GM12878 (cell line): ENCODE data around the gene KLHL26. TPM values are rescaled to one million over a fixed set of nuclear protein-coding genes. Genes with fewer than 3 reads are reported as not detected.

Experiments used
- ATAC-seq: fragments of 200-7000 bp; cut with Tn5 transposase; 3 replicates; pipeline ENCODE4 v1.9.1; 2020; ENCODE audit warnings: mild to moderate bottlenecking, moderate library complexity
- BruUV-seq: library from RNA; stranded (reverse); fragments of 400-500 nt; replicated peaks from 2 replicates; lab custom pipeline; 2021; lab: Mats Ljungman, UMichigan
- CTCF ChIA-PET: fragments of 300-600 bp; sonication (Branson Sonifier 250); formaldehyde crosslinking; extraction: SDS; loops from one replicate; lab custom pipeline; 2021; ENCODE audit warnings: inconsistent platforms; lab: Yijun Ruan, JAX
- POLR2A ChIA-PET: fragments of 350-600 bp; formaldehyde crosslinking; extraction: SDS; loops from one replicate; lab custom pipeline; 2021; ENCODE audit warnings: inconsistent platforms; lab: Charles Lee
- RAD21 ChIA-PET: fragments of 300-600 bp; sonication (Branson Sonifier 250); formaldehyde crosslinking; loops from one replicate; lab custom pipeline; 2023; ENCODE audit warnings: antibody characterized with exemption; ENCODE audit not compliant: unreplicated experiment; lab: Charles Lee
- SMC1A ChIA-PET: fragments of 300-600 bp; sonication (Branson Sonifier 250); formaldehyde crosslinking; loops from one replicate; lab custom pipeline; 2023; ENCODE audit not compliant: unreplicated experiment, uncharacterized antibody; lab: Charles Lee
- DNase-seq: peaks from one replicate; pipeline ENCODE4 v3.0.0-alpha.2; 2011; ENCODE audit warnings: low read depth, low spot score
- FAIRE-seq: peaks from 3 replicates; lab custom pipeline; 2011; peaks lifted over from hg19 to GRCh38; lab: Jason Lieb, UNC
- H2AFZ ChIP-seq: 2 replicates; pipeline ENCODE4 v1.6.0; 2011; ENCODE audit warnings: low read depth, low read length, control low read depth; ENCODE audit not compliant: control insufficient read depth
- H3K27ac ChIP-seq: 2 replicates; pipeline ENCODE4 v1.5.1; 2011; ENCODE audit warnings: control low read depth; ENCODE audit not compliant: control insufficient read depth, insufficient read depth
- H3K27me3 ChIP-seq, 2 experiments: replicated peaks in 1 of 2; 2 replicates each; pipeline versions ENCODE4 v1.6.0 to v1.6.1; 2011; ENCODE audit warnings: low read length in 1 of 2; ENCODE audit not compliant: control insufficient read depth in 2 of 2, insufficient read depth in 2 of 2
- H3K36me3 ChIP-seq, 2 experiments: 2 replicates each; pipeline ENCODE4 v1.5.1; 2011; ENCODE audit warnings: low read length in 1 of 2; ENCODE audit not compliant: control insufficient read depth in 2 of 2, insufficient read depth in 2 of 2
- H3K4me1 ChIP-seq: 2 replicates; pipeline ENCODE4 v1.6.1; 2011; ENCODE audit warnings: mild to moderate bottlenecking, low read length, moderate library complexity, mixed read lengths; ENCODE audit not compliant: control insufficient read depth, insufficient read depth
- H3K4me2 ChIP-seq: 2 replicates; pipeline ENCODE4 v1.6.0; 2011; ENCODE audit warnings: control low read depth; ENCODE audit not compliant: control insufficient read depth, insufficient read depth
- H3K4me3 ChIP-seq: fragments of 200-600 bp; sonication (generic); 2 replicates; pipeline ENCODE4 v1.5.1; 2016
- H3K79me2 ChIP-seq: 2 replicates; pipeline ENCODE4 v1.6.0; 2011; ENCODE audit warnings: low read length; ENCODE audit not compliant: control insufficient read depth, insufficient read depth
- H3K9ac ChIP-seq: 2 replicates; pipeline ENCODE4 v1.8.0; 2011; ENCODE audit warnings: low read length, control low read depth, mixed read lengths; ENCODE audit not compliant: control insufficient read depth, insufficient read depth
- H3K9me3 ChIP-seq: replicated peaks from 3 replicates; pipeline ENCODE4 v1.5.1; 2011; ENCODE audit warnings: mild to moderate bottlenecking, low read length; ENCODE audit not compliant: control insufficient read depth, insufficient read depth
- H4K20me1 ChIP-seq: 2 replicates; pipeline ENCODE4 v1.6.0; 2011; ENCODE audit not compliant: control insufficient read depth, insufficient read depth
- CREB1 ChIP-seq: IDR thresholded peaks from 2 replicates; pipeline ENCODE4 v1.6.1; 2012; ENCODE audit warnings: low read depth, mild to moderate bottlenecking, inconsistent platforms
- ESRRA ChIP-seq: IDR thresholded peaks from 2 replicates; pipeline ENCODE4 v1.6.1; 2012; ENCODE audit warnings: mild to moderate bottlenecking, low read length, improper control_type of control experiment
- MEF2A ChIP-seq: IDR thresholded peaks from 2 replicates; pipeline ENCODE4 v1.6.1; 2011; ENCODE audit warnings: low read depth, mild to moderate bottlenecking, low read length, moderate library complexity; ENCODE audit not compliant: insufficient read depth
- RAD21 ChIP-seq: IDR thresholded peaks from 2 replicates; pipeline ENCODE4 v1.6.1; 2011; ENCODE audit warnings: mild to moderate bottlenecking, low read depth, low read length, moderate library complexity; ENCODE audit not compliant: insufficient read depth
- SMC3 ChIP-seq: IDR thresholded peaks from 2 replicates; pipeline ENCODE4 v1.6.1; 2011; ENCODE audit warnings: low read length, improper control_type of control experiment, borderline replicate concordance
- TARDBP ChIP-seq: IDR thresholded peaks from 2 replicates; pipeline ENCODE4 v1.6.1; 2016; ENCODE audit warnings: borderline replicate concordance
- ZBED1 ChIP-seq: IDR thresholded peaks from 2 replicates; pipeline ENCODE4 v1.6.1; 2016; ENCODE audit warnings: borderline replicate concordance
- WGBS: methylation state at CpG from one replicate; pipeline ENCODE4 v1.1.6; 2016; ENCODE audit warnings: low lambda C conversion rate; ENCODE audit not compliant: insufficient replicate concordance, insufficient coverage; ENCODE audit errors: missing lambda C conversion rate; 5-methylcytosine and 5-hydroxymethylcytosine counted together
- in situ Hi-C: fragments of 300-500 bp; cut with MboI; formaldehyde crosslinking; loops from 9 replicates; pipeline ENCODE4 v1.14.3; 2018; ENCODE audit warnings: mixed read lengths
- intact Hi-C: fragments of 100-400 bp; cut with micrococcal nuclease; formaldehyde crosslinking; loops from one replicate; pipeline ENCODE4 v1.14.2; 2022; ENCODE audit not compliant: unreplicated experiment
- polyA plus RNA-seq, 11 experiments: library from polyadenylated mRNA; depleted of rRNA in 4 of 11; unstranded in 6 of 11; stranded (reverse) in 5 of 11; fragments of >200 nt; fragmentation: Nextera tagmentation in 4 of 11; fragmentation: Illumina TruSeq in 1 of 11; extraction: Ambion mirVana in 4 of 11; extraction: Trizol in 1 of 11; gene quantifications; 1 replicate in 1 of 11; 2 replicates in 10 of 11; pipeline versions ENCODE4 v1.2.1 to v1.2.3, GENCODE V29; 2011 to 2016; ENCODE audit warnings: inconsistent platforms in 2 of 11, missing spikeins in 2 of 11, low read depth in 1 of 11
- total RNA-seq, 4 experiments: library from RNA; depleted of rRNA in 3 of 4; stranded (reverse); fragments of >200 nt in 3 of 4; fragmentation: Illumina TruSeq in 1 of 4; extraction: Trizol in 1 of 4; gene quantifications; 2 replicates each; pipeline versions ENCODE4 v1.2.1 to v1.2.3, GENCODE V29; 2013 to 2021
- TF ChIP-seq, protein P1 (sequence below): fragments of 450-650 bp; IDR thresholded peaks from 2 replicates; pipeline ENCODE4 v1.6.1; 2017; ENCODE audit warnings: mild to moderate bottlenecking, low read depth, inconsistent platforms; ENCODE audit not compliant: poor library complexity, severe bottlenecking
- TF ChIP-seq, protein P2 (sequence below), 3 experiments: IDR thresholded peaks in 2 of 3; conservative IDR thresholded peaks in 1 of 3; 2 replicates each; pipeline ENCODE4 v1.5.1; 2011; ENCODE audit warnings: low read depth in 3 of 3, low read length in 3 of 3, mild to moderate bottlenecking in 3 of 3, control low read depth in 2 of 3, moderate library complexity in 2 of 3, inconsistent platforms in 1 of 3, mixed read lengths in 1 of 3; ENCODE audit not compliant: control insufficient read depth in 2 of 3, insufficient read depth in 1 of 3; ENCODE audit errors: extremely low read depth in 1 of 3

KLHL26 gene
- total and polyA plus RNA-seq, 10 of the 15 experiments (the other 5 are each of a cell fraction or from before 2014, with no cell fraction given) = 0.18 to 14.6 (median 2.9) TPM

DNA sequence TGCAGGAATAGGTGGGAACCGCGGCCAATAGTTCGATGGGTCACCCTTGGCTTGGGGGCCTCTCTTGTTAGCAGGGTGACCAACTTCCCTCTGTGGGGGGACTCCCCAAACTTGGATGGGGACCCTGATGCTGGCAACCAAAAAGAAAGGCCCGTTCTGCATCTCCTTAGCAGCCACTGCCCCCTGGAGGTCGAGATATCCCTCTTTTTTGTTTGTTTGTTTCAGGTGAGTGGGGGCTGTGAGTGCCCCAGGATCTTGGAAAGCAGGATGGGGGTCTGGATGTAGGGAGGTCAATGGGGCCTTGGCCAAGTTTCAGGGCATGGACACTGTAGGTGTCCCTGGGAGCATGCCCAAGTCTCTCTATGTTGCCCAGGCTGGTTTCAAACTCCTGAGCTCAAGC is 39.0 kb downstream of the KLHL26 start:
- Histone ChIP-seq H3K4me3 (no peak overlapping the region), H3K27ac (no peak overlapping the region), H3K9ac (no peak overlapping the region), H3K4me2 (no peak overlapping the region), H3K27me3 (no peaks in the 10 kb centered on the region), H3K9me3 (no peaks in the 10 kb centered on the region), H2AFZ (no peak overlapping the region), H4K20me1 (no peaks in the 10 kb centered on the region), H3K4me1 (no peaks in the 10 kb centered on the region; the same call in 1 of the 2 replicates), H3K36me3 (no peaks in the 10 kb centered on the region), H3K79me2 (no peaks in the 10 kb centered on the region)
- WGBS = 30% methylated on average over 5 of the region's 5 CpGs
- ATAC-seq = peak; percentile 49
- intact Hi-C loops = loop anchor here (1.0 to 2.0 kb wide), 2 partner anchors 81 to 224 kb away; no protein-coding TSS in a partner anchor
- ChIA-PET RAD21 (interaction anchor here (0.8 to 1.4 kb wide), 4 partner anchors 82 to 225 kb away, joined by 3 to 5 read pairs (median 4); no protein-coding TSS in a partner anchor), POLR2A (no interaction called here), CTCF (interaction anchor here (0.9 to 2.1 kb wide), 10 partner anchors 9 to 304 kb away, joined by 3 to 8 read pairs (median 4); partner anchors contain the start of gene REX1BD), SMC1A (interaction anchor here (1.2 to 1.8 kb wide), 2 partner anchors 163 to 171 kb away, joined by 3 to 6 read pairs; no protein-coding TSS in a partner anchor)
- BruUV-seq = no TSS peak
- TF ChIP-seq SMC3 (peak; percentile 74), CREB1 (no peak), ESRRA (no peak), MEF2A (no peak), RAD21 (peak; percentile 75), TARDBP (no peak), ZBED1 (no peak)
- TF ChIP-seq, protein P1, sequence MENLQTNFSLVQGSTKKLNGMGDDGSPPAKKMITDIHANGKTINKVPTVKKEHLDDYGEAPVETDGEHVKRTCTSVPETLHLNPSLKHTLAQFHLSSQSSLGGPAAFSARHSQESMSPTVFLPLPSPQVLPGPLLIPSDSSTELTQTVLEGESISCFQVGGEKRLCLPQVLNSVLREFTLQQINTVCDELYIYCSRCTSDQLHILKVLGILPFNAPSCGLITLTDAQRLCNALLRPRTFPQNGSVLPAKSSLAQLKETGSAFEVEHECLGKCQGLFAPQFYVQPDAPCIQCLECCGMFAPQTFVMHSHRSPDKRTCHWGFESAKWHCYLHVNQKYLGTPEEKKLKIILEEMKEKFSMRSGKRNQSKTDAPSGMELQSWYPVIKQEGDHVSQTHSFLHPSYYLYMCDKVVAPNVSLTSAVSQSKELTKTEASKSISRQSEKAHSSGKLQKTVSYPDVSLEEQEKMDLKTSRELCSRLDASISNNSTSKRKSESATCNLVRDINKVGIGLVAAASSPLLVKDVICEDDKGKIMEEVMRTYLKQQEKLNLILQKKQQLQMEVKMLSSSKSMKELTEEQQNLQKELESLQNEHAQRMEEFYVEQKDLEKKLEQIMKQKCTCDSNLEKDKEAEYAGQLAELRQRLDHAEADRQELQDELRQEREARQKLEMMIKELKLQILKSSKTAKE = no peak
- TF ChIP-seq, protein P2, sequence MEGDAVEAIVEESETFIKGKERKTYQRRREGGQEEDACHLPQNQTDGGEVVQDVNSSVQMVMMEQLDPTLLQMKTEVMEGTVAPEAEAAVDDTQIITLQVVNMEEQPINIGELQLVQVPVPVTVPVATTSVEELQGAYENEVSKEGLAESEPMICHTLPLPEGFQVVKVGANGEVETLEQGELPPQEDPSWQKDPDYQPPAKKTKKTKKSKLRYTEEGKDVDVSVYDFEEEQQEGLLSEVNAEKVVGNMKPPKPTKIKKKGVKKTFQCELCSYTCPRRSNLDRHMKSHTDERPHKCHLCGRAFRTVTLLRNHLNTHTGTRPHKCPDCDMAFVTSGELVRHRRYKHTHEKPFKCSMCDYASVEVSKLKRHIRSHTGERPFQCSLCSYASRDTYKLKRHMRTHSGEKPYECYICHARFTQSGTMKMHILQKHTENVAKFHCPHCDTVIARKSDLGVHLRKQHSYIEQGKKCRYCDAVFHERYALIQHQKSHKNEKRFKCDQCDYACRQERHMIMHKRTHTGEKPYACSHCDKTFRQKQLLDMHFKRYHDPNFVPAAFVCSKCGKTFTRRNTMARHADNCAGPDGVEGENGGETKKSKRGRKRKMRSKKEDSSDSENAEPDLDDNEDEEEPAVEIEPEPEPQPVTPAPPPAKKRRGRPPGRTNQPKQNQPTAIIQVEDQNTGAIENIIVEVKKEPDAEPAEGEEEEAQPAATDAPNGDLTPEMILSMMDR (IDR thresholded peaks at IDR 0.05 in 2 of 3, conservative IDR thresholded peaks at IDR 0.05 in 1 of 3; ENCODE audit: control insufficient read depth in 2 of 3, extremely low read depth in 1 of 3, insufficient read depth in 1 of 3, low read depth in 3 of 3, low read length in 3 of 3) = peak; percentile 49 to 60 (median 51); a peak in 5 of 6 replicates
- FAIRE-seq = no peak
- DNase-seq = no peak
- in situ Hi-C loops = loop anchor here (10.0 kb wide), 1 partner anchor 221 kb away; no protein-coding TSS in a partner anchor
